M059J (cell line): ENCODE results near the gene CACNG3. TPM values are rescaled to one million over a fixed set of nuclear protein-coding genes. Genes with fewer than 3 reads are reported as not detected.
"Not testable (repeated sequence)": the region's sequence is repeated elsewhere in the genome, so short reads cannot be mapped to it uniquely, and the experiment has no call there.

Experiments
- DNase-seq: peaks from one replicate; pipeline ENCODE4 v3.0.0-alpha.2; 2012; ENCODE audit warnings: low read depth
- total RNA-seq: library from RNA; depleted of rRNA; stranded (reverse); fragments of >200 nt; shearing (Covaris generic); gene quantifications from 2 replicates; pipeline ENCODE4 v1.2.3, GENCODE V29; 2014

Gene CACNG3
- total RNA-seq, 1 experiment from 2014 or later = not detected

DNA sequence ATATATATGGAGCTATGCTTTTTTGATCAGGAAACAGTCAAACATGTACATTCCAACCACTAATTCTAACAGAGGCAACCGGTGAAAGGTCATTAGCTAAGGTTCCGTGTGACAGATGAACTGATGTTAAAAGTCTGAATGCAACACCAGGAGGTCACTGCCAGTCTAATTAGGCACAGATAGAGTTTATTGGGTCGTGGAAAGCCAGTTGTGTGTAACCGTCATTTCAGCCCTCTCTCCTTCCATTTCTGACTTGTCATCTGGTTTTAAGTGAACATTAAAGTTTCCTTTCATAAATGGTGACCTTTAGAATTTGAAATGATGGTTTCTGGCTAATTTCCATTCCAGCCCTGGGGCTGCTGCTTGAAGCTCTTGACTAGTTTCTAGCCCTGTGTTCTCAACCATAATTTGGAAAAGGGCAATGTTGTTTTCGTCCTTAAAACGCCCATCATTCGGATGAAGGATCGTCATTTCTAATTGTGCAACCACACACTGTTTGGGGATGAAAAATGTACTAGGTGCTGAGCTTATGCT lies 23.9 kb downstream of the CACNG3 start:
- DNase-seq = no peak

DNA sequence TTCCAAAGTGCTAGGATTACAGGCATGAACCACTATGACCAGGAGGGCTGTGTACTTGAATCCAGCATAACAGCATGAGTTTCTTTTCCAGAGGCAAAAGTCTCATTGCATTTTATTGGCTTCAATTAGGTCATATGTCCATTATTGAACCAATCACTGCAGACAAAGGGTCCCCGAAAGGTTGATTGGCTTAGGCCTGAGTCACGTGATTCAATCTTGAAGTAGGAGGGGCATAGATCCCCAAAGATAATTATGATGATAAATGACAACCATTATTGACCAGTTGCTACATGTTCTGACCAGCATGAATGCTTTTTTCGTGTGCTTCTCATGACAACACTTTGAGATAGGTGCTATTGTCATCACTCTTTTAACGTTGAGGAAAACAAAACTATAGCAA lies 25.3 kb downstream of the CACNG3 start:
- no peak for DNase-seq

DNA sequence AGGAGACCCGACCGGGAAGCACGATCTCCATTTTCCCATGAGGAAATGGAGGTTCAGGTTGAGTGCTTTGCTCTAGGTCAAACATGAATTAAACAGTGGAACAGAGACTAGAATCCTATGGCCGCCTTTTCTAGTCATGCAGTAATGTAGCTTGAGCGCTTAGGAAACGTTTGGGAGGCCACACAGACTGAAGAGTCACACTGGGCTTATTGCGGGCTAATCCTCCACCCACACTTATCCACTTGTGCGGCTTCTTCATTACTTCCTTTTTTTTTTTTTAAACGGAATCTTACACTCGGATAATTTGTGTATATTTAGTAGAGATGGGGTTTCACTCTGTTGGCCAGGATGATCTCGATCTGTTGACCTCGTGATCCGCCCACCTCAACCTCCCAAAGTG lies 26.0 kb downstream of the CACNG3 start:
- no peak for DNase-seq

DNA sequence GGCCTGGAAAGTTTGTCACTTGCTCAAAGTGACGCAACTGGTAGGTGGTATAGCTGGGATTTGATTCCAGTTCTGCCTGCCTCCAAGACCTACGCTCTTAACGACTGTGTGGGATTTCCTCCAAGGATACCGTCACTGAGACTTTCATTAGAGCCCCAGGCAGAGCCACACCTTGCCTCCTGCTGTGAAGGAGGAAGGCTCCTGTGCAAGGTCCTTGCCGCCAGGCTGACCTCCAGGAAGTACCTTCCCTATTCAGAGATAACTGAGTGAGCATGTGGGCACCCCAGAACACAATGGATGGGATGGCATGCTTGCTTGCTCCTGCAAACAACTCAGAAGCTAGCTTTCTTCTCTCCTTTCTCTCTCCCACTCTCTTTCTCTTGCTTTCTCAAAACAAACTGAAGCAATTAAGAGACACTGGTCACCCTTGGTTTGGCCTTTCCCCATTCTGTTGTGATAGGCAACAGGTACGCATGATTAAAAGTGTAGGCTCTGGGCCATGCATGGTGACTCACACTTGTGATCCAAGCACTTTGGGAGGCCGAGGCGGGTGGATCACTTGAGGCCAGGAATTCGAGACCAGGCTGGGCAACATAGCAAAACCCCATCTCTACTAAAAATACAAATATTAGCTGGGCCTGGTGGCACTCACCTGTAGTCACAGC lies 30.7 kb downstream of the CACNG3 start:
- DNase-seq = no peak

DNA sequence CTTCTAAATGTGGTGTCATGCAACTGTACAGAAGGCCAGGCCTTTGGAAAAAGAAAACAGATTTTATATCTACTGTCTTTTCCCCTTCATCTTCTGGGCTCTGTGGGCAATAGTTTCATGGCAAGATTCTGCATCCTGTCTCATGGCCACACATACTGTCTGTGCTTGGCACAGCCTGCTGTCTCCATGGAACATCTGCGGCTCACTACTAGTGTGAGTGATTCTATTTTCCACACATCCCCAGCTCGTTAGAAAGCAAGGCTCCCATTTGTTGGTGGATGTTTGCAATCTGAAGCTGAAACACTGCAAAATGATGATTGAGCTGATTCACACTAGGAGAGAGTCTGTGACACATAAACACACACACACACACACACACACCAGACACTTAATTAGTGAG lies 32.4 kb downstream of the CACNG3 start:
- no peak for DNase-seq

DNA sequence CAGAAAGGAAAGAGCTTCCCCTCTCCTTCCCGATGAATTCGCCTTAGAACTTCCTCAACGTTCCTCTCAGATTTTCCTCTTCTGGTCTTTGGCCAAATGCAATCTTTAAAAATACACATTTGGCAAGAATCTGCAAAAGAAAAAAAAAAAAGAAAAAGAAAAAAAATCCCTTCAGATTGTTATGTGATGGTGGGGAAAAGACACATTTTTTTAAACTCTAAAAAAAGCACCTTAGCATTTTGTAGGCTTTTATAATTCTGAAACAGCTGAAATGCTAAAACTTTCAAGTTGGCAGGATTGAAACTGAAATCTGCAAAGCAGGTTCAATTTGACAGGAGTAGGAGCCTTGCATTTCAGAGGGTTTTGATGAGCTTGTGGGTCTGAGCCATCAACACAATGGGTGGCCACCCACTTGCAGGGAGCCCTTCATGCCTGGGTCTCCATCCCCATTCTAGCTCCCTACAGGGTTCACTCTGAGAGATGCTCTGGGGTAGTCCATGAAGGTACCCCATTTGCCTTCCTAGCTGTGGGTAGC lies 33.1 kb downstream of the CACNG3 start:
- DNase-seq = no peak

DNA sequence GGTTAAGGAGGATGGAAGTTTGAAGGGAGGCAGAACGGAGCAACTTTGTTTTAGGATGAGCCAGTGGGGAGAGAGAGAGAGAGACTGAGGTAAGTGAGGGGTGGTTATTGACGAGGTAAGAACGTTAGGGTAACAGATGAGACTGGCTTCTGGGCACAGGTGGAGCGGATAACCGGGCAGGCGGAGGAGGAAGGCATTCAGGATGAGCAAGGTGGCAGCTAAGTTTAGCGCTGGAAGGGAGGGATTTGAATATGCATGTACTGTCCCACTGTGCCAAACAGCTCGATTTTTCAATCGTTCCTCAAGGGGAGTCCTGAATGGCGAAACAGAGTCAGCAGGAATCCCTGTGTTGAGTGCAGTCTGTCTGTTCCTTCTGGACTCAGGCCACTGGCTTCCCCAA lies 35.8 kb downstream of the CACNG3 start:
- no peak for DNase-seq

DNA sequence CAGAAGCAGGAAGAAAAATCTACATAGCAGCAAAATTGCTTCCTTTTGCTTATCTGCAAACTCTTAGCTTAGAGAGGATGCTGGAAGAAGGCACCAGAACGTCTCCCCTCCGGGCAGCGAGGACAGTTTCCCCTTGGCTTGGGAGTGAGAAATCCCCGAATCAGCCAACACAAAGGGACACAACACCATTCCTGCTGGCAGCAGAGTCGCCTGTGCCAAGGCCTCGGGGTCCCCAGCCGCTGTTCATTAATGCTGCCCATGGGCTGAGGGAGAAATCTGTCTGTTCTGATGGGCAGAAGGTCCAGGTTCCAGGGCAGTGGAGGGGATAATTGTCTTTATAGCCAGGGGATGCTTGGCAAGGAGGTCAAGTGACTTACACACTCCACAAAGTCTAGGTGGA lies 38.0 kb downstream of the CACNG3 start:
- no peak for DNase-seq

DNA sequence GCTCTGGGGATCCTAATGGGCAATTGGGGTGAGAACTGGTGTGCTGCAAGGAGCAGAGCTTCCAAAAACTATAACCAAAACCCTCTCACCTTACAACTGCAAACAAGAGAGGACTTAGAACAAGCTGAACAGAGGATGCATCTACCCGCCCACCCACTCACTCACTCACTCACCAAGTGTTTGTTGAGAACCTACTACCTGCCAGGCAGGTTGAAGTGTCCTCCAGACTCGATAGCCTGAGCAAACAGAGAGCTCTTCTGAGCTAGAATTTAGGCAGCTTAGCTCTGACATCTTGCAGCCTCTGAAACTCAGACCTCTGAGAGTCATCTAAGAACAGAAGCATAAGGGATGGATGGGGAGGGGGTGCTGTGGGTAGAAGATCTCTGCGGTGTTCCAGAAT lies 41.2 kb downstream of the CACNG3 start:
- DNase-seq = no peak

DNA sequence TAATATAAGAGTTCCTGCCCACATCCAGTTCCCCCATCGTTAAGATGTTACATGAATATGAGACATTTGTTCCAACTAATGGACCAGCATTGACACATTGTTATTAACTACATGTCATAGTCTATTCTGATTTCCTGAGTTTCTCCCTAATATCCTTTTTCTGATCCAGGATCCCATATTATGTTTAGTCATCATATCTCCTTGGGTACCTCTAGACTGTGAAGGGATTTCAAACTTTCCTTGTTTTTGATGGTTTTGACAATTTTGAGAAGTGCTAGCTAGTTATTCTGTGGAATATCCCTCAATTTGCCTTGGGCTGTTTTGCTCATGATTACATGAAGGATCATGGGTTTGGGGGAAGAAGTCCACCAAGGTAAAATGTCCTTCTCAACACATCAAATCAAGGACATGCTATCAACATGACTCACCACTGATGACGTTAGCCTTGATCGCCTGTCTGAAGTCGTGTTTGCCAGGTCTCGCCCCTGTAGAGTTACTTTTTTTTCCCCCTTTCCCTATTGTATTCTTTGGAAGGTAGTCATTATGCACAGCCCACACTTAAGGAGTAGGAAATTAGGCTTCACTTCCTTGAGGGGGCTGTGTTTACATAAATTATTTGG lies 42.5 kb downstream of the CACNG3 start:
- DNase-seq = peak; percentile 15

DNA sequence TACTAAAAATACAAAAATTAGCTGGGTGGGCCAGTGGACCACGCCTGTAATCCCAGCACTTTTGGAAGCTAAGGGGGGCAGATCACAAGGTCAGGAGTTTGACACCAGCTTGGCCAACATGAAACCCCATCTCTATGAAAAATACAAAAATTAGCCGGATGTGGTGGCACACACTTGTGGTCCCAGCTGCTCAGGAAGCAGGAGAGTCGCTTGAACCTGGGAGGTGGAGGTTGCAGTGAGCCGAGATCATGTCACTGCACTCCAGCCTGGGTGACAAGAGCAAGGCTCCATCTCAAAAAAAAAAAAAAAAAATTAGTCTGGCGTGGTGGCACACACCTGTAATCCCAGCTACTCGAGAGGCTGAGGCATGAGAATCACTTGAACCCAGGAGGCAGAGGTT lies 44.6 kb downstream of the CACNG3 start:
- not testable (repeated sequence) for DNase-seq

DNA sequence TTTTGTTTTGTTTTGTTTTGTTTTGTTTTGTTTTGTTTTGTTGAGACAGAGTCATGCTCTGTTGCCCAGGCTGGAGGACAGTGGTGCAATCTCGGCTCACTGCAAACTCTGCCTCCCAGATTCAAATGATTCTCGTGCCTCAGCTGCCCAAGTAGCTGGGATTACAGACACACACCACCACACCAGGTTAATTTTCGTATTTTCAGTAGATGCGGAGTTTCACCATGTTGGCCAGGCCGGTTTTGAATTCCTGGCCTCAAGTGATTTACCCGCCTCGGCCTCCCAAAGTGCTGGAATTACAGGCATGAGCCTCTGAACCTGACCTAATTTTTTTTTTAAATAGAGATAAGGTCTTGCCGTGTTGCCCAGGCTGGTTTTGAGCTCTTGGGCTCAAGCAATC lies 46.5 kb downstream of the CACNG3 start:
- no peak for DNase-seq

DNA sequence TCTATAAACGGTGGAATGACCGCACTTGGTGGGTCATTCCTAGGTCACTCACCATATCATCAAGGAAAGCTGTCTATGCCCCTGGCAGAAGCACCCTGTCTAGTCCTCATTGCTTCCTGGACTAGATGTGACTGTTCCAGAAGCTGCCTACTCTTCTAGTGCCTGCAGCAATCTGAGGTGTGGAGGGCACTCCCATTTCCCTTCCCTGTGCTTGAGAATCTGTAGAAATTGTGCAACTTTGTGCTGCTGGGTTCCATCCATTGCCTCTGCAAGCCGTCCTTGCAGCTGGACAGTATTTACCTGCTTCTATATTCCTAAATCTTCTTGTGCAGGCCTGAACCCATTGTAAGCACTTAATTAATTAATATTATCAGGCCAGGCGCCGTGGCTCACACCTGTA lies 52.1 kb downstream of the CACNG3 start:
- DNase-seq = no peak

DNA sequence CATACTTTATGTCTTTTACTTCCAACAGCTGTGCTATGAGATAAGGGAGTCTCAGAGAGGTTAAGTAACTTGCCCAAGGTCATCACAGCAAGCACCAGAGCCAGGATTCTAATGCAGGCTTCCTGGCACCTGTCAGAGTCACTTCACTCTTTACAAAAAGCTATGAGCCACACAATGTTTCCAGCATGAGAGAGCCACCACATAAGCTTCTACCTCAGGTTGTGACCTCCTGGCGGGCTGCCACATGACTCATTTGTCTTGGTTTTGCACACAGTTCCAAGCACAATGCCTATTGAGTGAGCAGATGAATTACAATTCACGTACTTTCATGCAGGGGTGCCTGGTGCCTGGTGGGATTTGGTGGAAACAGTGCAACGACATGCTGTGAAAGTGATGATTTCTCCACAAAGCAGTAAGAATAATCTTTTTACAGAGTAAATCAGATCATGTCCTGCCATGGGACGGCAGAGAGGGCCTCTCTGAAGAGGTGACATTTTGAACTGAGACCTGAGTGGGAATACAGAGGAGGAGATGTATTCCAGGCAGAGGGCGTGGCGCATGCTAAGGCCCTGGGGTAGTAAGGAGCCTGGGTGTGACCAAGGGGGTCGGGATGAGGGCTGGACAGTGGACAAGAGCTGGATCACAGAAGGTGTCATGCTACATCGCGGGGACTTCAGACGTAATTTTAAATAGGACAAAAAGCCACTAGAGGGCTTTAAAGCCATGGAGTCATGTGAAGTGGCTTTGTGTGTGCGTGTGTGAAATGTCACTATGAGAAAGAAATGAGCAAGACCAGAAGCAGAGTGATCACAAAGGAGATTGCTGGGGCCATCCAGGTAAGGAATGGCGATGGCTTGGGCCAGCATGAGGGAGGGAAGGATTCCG lies 53.4 kb downstream of the CACNG3 start:
- peak; percentile 92 for DNase-seq

DNA sequence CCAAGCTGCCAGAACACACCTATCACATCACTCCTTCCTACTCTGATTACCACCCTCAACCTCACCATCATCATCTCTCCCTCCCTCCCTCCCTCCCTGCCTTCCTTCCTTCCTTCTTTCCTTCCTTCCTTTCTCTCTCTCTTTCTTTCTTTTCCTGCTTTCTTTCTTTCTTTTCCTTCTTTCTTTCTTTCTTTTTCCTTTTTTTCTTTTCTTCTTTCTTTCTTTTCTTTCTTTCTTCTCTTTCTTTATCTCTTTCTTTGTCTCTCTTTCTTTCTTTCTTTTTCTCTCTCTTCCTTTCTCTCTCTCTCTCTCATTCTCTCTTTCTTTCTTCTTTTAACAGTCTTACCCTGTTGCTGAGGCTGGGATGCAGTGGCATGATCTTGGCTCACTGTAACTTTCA lies 59.2 kb downstream of the CACNG3 start:
- DNase-seq = no peak

DNA sequence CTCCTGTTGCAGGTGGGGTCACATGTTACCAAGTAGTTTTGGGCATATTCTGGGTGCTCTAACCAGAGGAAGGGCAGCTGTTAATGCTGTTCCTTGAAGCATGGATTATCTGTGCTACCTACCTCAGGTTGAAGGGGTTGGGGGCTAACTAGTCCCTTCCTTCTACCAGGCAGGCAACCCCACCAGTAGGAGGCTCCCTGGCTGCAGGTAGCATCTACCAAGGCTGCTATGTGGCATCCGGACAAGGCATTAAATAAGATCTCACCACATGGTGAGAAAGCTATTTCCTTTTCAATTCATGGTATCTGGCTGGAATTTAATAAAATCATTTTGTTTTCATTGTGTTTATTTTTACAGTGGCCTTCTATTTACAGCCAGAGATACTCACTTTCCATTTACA lies 62.5 kb downstream of the CACNG3 start:
- no peak for DNase-seq

DNA sequence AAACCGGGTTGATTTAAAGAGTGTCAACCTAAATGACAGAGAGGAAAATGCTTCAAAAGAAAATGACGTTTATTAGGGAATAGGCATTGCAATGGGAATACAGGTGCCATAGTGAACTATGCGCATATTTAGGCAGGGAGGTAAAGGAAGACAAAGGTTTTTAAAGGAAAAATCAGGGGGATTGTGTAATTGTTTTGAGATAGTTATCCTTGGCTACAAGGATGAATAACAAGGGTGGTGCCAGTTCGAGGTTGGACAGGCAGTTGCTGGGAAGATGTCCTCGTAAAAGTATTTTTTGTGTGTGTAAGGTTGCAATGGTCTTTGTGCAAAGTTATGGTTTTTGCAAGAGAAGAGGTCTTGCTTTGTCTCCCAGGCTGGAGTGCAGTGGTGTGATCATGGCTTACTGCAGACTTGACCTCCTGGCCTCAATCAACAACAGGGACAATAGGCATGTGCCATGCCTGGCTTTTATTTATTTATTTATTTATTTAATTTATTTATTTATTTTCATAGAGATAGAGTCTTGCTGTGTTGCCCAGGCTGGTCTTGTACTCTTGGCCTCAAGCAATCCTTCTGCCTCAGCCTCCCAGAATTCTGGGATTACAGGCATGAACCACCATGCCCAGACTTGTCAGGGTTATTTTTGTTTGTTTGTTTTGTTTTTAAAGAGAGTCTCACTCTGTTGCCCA lies 63.1 kb downstream of the CACNG3 start:
- no peak for DNase-seq

DNA sequence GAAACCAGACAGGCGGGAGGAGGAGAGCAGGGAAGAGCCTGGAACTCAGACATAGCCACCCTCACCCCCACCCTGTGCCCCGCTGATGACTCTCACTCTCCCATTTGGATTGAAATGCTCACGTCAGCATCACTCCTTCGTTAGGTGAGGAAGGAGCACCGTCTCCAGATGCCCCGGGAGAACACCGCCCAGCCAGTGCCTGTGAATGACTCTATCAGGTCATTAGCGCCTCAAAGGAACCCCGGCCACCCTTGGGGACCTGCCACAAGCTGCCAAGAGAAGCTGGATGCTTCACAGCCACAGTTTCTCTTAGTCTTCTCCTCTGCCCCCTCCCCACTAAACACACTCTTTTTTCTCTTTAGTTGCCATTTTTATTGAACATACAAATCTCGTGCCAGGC lies 66.0 kb downstream of the CACNG3 start:
- no peak for DNase-seq

DNA sequence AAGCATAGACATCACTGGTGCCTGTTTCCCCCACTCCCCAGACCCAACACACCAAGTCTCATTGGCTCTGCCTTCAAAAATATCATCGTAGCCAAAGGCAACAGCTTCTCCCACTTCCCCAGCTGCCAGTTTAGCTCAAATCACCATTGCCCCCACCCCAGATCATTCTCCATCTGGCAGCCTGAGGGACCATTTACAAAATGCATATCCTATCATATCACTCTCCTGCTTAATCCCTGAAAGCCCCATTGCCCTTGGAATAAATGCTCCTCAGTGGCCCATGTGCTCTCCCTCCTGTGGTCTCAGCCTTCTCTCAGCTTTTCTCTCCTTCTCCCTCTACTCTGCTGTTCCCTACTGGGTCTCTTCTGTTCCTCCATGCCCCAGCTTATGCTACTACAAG lies 68.3 kb downstream of the CACNG3 start:
- DNase-seq = no peak

DNA sequence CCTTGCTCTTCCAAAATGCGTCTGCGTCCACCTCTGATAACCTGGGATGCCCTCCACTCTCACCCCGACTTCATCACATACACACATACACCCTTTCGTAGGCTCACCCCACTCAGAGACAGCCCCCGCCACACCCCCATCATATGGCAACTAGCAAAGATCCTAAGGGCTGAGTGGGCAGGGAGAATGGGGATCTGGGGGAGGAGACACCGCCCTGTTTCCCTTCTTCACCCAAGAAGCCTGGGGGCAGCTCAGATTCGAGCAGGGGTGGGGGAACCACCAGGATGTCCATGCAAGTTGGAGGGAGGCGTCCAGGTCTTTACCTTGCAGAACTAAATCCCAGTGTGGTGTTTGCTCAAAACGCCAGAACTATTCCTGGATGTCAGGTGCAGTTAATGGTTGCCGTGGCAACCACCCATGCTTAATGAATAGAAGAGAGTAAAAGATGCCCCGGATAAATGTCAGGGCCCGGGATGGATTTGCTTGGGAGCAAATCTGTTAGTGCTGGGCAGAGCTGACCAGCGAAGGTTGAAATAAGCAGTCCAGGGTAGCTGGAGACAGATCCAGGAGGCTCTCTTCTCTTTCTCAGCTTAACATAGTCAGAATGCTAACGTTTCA lies 72.8 kb downstream of the CACNG3 start:
- no peak for DNase-seq

DNA sequence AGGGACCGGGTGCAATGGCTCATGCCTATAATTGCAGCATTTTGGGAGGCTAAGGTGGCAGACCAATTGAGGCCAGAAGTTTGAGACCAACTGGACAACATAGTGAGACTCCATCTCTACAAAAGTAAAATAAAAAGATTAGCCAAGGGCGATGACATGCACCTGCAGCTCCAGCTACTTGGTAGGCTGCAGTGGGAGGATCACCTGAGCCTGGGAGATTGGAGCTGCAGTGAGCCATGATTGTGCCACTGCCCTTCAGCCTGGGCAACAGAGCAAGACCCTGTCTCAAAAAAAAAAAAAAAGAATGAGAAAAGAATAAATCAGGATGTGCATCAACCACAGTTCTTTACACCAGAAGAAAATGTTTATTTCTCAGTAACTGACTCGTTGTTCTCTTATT lies 76.0 kb downstream of the CACNG3 start:
- DNase-seq = no peak
